ENCODE data around the gene TM4SF18. TPM values are rescaled to one million over a fixed set of nuclear protein-coding genes. Genes with fewer than 3 reads are reported as not detected.

Gene TM4SF18
- total RNA-seq, 1 donor from 2014 or later, result not detected

- TF ChIP-seq CTCF (IDR thresholded peaks at IDR 0.05; ENCODE audit: partially characterized antibody, unreplicated experiment), result no peak
Observed at GRCh38 chr3:149278911-149279310, 54.5 kb downstream of the TM4SF18 start.

GRCh38 chr3:149277331-149277813 lies 56.1 kb downstream of the TM4SF18 start:
- H3K27ac Mint-ChIP-seq (ENCODE audit: unreplicated experiment), result no peak overlapping the region

More at GRCh38 chr3:149278911-149279310, 54.5 kb downstream of the TM4SF18 start:
- no peaks in the 10 kb centered on the region for H3K36me3 Mint-ChIP-seq (ENCODE audit: unreplicated experiment)
- no peak overlapping the region for H3K4me3 Mint-ChIP-seq (ENCODE audit: unreplicated experiment)
- H3K4me1 Mint-ChIP-seq (ENCODE audit: low read depth, unreplicated experiment), result no peaks in the 10 kb centered on the region
- H3K27ac Mint-ChIP-seq (ENCODE audit: unreplicated experiment), result no peak overlapping the region
- no peaks in the 10 kb centered on the region for H3K9me3 Mint-ChIP-seq (ENCODE audit: unreplicated experiment)
- no peaks in the 10 kb centered on the region for H3K27me3 Mint-ChIP-seq (ENCODE audit: unreplicated experiment)
- DNase-seq, result no peak

GRCh38 chr3:149276619-149277018 lies 56.8 kb downstream of the TM4SF18 start:
- Mint-ChIP-seq H3K9me3 (ENCODE audit: unreplicated experiment) (no peaks in the 10 kb centered on the region), H3K4me1 (ENCODE audit: low read depth, unreplicated experiment) (no peaks in the 10 kb centered on the region), H3K4me3 (ENCODE audit: unreplicated experiment) (no peak overlapping the region), H3K36me3 (ENCODE audit: unreplicated experiment) (no peaks in the 10 kb centered on the region), H3K27ac (ENCODE audit: unreplicated experiment) (no peak overlapping the region), H3K27me3 (ENCODE audit: unreplicated experiment) (no peaks in the 10 kb centered on the region)
- no peak for TF ChIP-seq CTCF (IDR thresholded peaks at IDR 0.05; ENCODE audit: partially characterized antibody, unreplicated experiment)
- no peak for DNase-seq

More at GRCh38 chr3:149277331-149277813, 56.1 kb downstream of the TM4SF18 start:
- Mint-ChIP-seq H3K9me3 (ENCODE audit: unreplicated experiment) (no peaks in the 10 kb centered on the region), H3K36me3 (ENCODE audit: unreplicated experiment) (no peaks in the 10 kb centered on the region), H3K4me1 (ENCODE audit: low read depth, unreplicated experiment) (no peaks in the 10 kb centered on the region), H3K27me3 (ENCODE audit: unreplicated experiment) (no peaks in the 10 kb centered on the region), H3K4me3 (ENCODE audit: unreplicated experiment) (no peak overlapping the region)
- no peak for DNase-seq
- no peak for TF ChIP-seq CTCF (IDR thresholded peaks at IDR 0.05; ENCODE audit: partially characterized antibody, unreplicated experiment)

GRCh38 chr3:149274220-149274619 lies 59.2 kb downstream of the TM4SF18 start:
- no peak overlapping the region for H3K27ac Mint-ChIP-seq (ENCODE audit: unreplicated experiment)
- H3K4me3 Mint-ChIP-seq (ENCODE audit: unreplicated experiment), result no peak overlapping the region
- no peaks in the 10 kb centered on the region for H3K4me1 Mint-ChIP-seq (ENCODE audit: low read depth, unreplicated experiment)
- DNase-seq, result no peak
- no peak for TF ChIP-seq CTCF (IDR thresholded peaks at IDR 0.05; ENCODE audit: partially characterized antibody, unreplicated experiment)
- H3K9me3 Mint-ChIP-seq (ENCODE audit: unreplicated experiment), result no peaks in the 10 kb centered on the region
- H3K27me3 Mint-ChIP-seq (ENCODE audit: unreplicated experiment), result no peaks in the 10 kb centered on the region
- no peaks in the 10 kb centered on the region for H3K36me3 Mint-ChIP-seq (ENCODE audit: unreplicated experiment)

GRCh38 chr3:149273096-149273751 lies 60.2 kb downstream of the TM4SF18 start:
- Mint-ChIP-seq H3K4me3 (ENCODE audit: unreplicated experiment) (no peak overlapping the region), H3K36me3 (ENCODE audit: unreplicated experiment) (no peaks in the 10 kb centered on the region), H3K27ac (ENCODE audit: unreplicated experiment) (no peak overlapping the region), H3K9me3 (ENCODE audit: unreplicated experiment) (peaks cover 1% of the 10 kb centered on the region), H3K4me1 (ENCODE audit: low read depth, unreplicated experiment) (no peaks in the 10 kb centered on the region), H3K27me3 (ENCODE audit: unreplicated experiment) (no peaks in the 10 kb centered on the region)
- no peak for DNase-seq
- TF ChIP-seq CTCF (IDR thresholded peaks at IDR 0.05; ENCODE audit: partially characterized antibody, unreplicated experiment), result peak; percentile 79

Measured in glutamatergic neuron (in vitro differentiated cells).